ENCODE data around the gene CRB2. TPM values are rescaled to one million over a fixed set of nuclear protein-coding genes. Genes with fewer than 3 reads are reported as not detected.

Gene CRB2
- total and polyA plus RNA-seq, 2 donors (not counting 1 experiment from before 2014, with no cell fraction given) = 1.4 to 2.4 TPM

GRCh38 chr9:123335193-123335985, 20.6 kb upstream of the CRB2 start:
- intact Hi-C loops (cut with micrococcal nuclease) = loop anchor here (5.0 kb wide), 1 partner anchor 882 kb away; no protein-coding TSS in a partner anchor
- WGBS (ENCODE audit: insufficient coverage) = 66% methylated on average over 6 of the region's 9 CpGs
- H3K9me3 Mint-ChIP-seq (ENCODE audit: insufficient read depth) = no peaks in the 10 kb centered on the region
- CTCF ChIA-PET = interaction anchor here (0.6 to 6.2 kb wide), 4 partner anchors 10 to 61 kb away, joined by 3 to 60 read pairs (median 30); no protein-coding TSS in a partner anchor
- Histone ChIP-seq H3K4me3 (ENCODE audit: control extremely low read depth in 1 of 5, extremely low read depth in 1 of 5, insufficient read depth in 1 of 5, low read depth in 2 of 5, low read length in 4 of 5) (no peak overlapping the region), H3K9me3 (ENCODE audit: control extremely low read depth in 1 of 3, control insufficient read depth in 2 of 3, insufficient read depth in 1 of 3, low read length in 2 of 3) (no peaks in the 10 kb centered on the region), H2AFZ (ENCODE audit: insufficient read depth, low read depth, low read length, poor library complexity, severe bottlenecking) (no peak overlapping the region), H3K27ac (ENCODE audit: low read length in 2 of 2) (peak overlapping the region; percentile 35 to 45), H3K27me3 (replicated peaks in 1 of 4; ENCODE audit: control extremely low read depth in 1 of 4, control insufficient read depth in 3 of 4, insufficient read depth in 4 of 4, low read length in 3 of 4) (no peaks in the 10 kb centered on the region), H3K79me2 (ENCODE audit: control insufficient read depth, insufficient read depth, low read length) (no peaks in the 10 kb centered on the region), H3K4me1 (ENCODE audit: control insufficient read depth in 2 of 2, insufficient read depth in 2 of 2, low read length in 2 of 2) (peaks cover 65 to 68% of the 10 kb centered on the region in 2 donors), H3K9ac (ENCODE audit: low read length) (no peak overlapping the region), H3K4me2 (replicated peaks; ENCODE audit: low read depth, low read length, poor library complexity, severe bottlenecking) (peak overlapping the region; percentile 45), H4K20me1 (ENCODE audit: control insufficient read depth, insufficient read depth, low read length, poor library complexity, severe bottlenecking) (no peaks in the 10 kb centered on the region), H3K36me3 (replicated peaks in 1 of 2; ENCODE audit: control extremely low read depth in 1 of 2, control insufficient read depth in 1 of 2, extremely low read depth in 1 of 2, insufficient read depth in 2 of 2, low read length in 1 of 2) (no peaks in the 10 kb centered on the region)
- H3K27ac Mint-ChIP-seq = peak overlapping the region; percentile 93
- no peak for ATAC-seq (ENCODE audit: low read depth)
- H3K4me3 Mint-ChIP-seq = peak overlapping the region; percentile 73
- no peaks in the 10 kb centered on the region for H3K27me3 Mint-ChIP-seq
- peak; percentile 65 for DNase-seq
- TF ChIP-seq EZH2 (IDR thresholded peaks at IDR 0.05; ENCODE audit: borderline replicate concordance, insufficient read depth, low read depth, low read length, poor library complexity, severe bottlenecking) = no peak
- TF ChIP-seq CTCF (IDR thresholded peaks at IDR 0.05) = no peak
- POLR2A ChIA-PET = interaction anchor here (0.6 to 1.5 kb wide), 5 partner anchors 8 to 101 kb away, joined by 3 to 5 read pairs (median 4); no protein-coding TSS in a partner anchor
- H3K4me1 Mint-ChIP-seq = peaks cover 78% of the 10 kb centered on the region

- no peaks in the 10 kb centered on the region for H3K27me3 ChIP-seq (replicated peaks in 1 of 4; ENCODE audit: control extremely low read depth in 1 of 4, control insufficient read depth in 3 of 4, insufficient read depth in 4 of 4, low read length in 3 of 4)
- no peaks in the 10 kb centered on the region for H3K9me3 Mint-ChIP-seq (ENCODE audit: insufficient read depth)
- peak overlapping the region; percentile 35 to 45 for H3K27ac ChIP-seq (ENCODE audit: low read length in 2 of 2)
- no peak overlapping the region for H2AFZ ChIP-seq (ENCODE audit: insufficient read depth, low read depth, low read length, poor library complexity, severe bottlenecking)
- H3K9ac ChIP-seq (ENCODE audit: low read length) = no peak overlapping the region
- H3K79me2 ChIP-seq (ENCODE audit: control insufficient read depth, insufficient read depth, low read length) = no peaks in the 10 kb centered on the region
- H3K4me3 Mint-ChIP-seq = peak overlapping the region; percentile 21
- no peaks in the 10 kb centered on the region for H3K27me3 Mint-ChIP-seq
- ChIA-PET POLR2A (interaction anchor here (0.8 kb wide), 1 partner anchor 9 kb away, joined by 3 read pairs; no protein-coding TSS in a partner anchor), CTCF (interaction anchor here (0.6 to 6.2 kb wide), 4 partner anchors 10 to 61 kb away, joined by 3 to 60 read pairs (median 30); no protein-coding TSS in a partner anchor)
- intact Hi-C loops (cut with micrococcal nuclease) = loop anchor here (5.0 kb wide), 1 partner anchor 881 kb away; no protein-coding TSS in a partner anchor
- peak overlapping the region; percentile 93 for H3K27ac Mint-ChIP-seq
- peak overlapping the region; percentile 45 for H3K4me2 ChIP-seq (replicated peaks; ENCODE audit: low read depth, low read length, poor library complexity, severe bottlenecking)
- H3K9me3 ChIP-seq (ENCODE audit: control extremely low read depth in 1 of 3, control insufficient read depth in 2 of 3, insufficient read depth in 1 of 3, low read length in 2 of 3) = no peaks in the 10 kb centered on the region
- WGBS (ENCODE audit: insufficient coverage) = no CpG with 5 or more reads among the region's 6 CpGs
- TF ChIP-seq CTCF (IDR thresholded peaks at IDR 0.05) = no peak
- TF ChIP-seq EZH2 (IDR thresholded peaks at IDR 0.05; ENCODE audit: borderline replicate concordance, insufficient read depth, low read depth, low read length, poor library complexity, severe bottlenecking) = no peak
- H3K4me3 ChIP-seq (ENCODE audit: control extremely low read depth in 1 of 5, extremely low read depth in 1 of 5, insufficient read depth in 1 of 5, low read depth in 2 of 5, low read length in 4 of 5) = no peak overlapping the region
- no peaks in the 10 kb centered on the region for H4K20me1 ChIP-seq (ENCODE audit: control insufficient read depth, insufficient read depth, low read length, poor library complexity, severe bottlenecking)
- ATAC-seq (ENCODE audit: low read depth) = no peak
- H3K4me1 ChIP-seq (ENCODE audit: control insufficient read depth in 2 of 2, insufficient read depth in 2 of 2, low read length in 2 of 2) = peaks cover 71 to 74% of the 10 kb centered on the region in 2 donors
- no peaks in the 10 kb centered on the region for H3K36me3 ChIP-seq (replicated peaks in 1 of 2; ENCODE audit: control extremely low read depth in 1 of 2, control insufficient read depth in 1 of 2, extremely low read depth in 1 of 2, insufficient read depth in 2 of 2, low read length in 1 of 2)
- peaks cover 84% of the 10 kb centered on the region for H3K4me1 Mint-ChIP-seq
- DNase-seq = no peak
Measured at GRCh38 chr9:123335986-123336329, 20.0 kb upstream of the CRB2 start.
